ENCODE measurements around the gene DMWD. TPM values are rescaled to one million over a fixed set of nuclear protein-coding genes. Genes with fewer than 3 reads are reported as not detected.

Gene DMWD
- total RNA-seq, 1 experiment from 2014 or later = 86.7 TPM

DNA sequence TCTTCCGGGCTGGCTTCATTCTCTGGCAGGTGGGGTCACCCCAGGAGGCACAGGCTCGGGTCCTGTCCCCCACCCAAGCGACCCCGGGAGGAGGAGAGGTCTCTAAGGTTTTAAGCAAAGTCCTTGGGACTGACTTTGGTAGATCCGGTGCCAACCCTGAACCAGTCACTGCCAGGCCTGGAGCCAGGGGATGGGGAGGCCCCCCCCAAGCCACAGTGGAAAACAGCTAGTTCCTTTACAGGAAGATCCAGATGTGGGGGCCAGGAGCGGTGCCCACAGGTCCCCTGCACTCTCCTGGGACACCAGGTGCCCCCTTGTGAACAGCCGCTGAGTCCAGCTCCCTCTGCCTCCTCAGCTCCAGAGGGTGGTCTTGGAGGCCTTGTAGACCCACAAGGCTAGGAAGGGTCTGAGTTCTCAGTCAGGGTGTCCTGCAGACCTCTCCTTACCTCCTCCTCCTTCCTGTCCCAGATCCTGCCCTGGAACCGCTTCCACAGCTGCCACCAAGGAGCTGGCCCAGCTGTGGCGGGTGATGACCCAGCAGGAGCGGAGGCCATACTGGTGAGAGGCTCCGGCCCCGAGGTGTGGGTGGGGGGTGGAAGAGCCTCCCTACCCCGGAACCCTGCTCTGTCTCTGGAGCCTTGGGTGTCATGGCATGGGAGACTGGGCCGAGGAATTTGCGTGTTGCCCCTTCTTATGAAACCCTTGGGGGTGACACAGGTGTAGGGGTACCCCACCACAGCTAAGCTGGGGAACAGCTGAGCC is 29.6 kb downstream of the DMWD start:
- no TSS peak for BruUV-seq (replicated peaks)
- Histone ChIP-seq H3K36me3 (ENCODE audit: insufficient read depth, low read length, poor library complexity, severe bottlenecking) (no peaks in the 10 kb centered on the region), H3K4me3 (ENCODE audit: low read depth, low read length, poor library complexity, severe bottlenecking) (no peak overlapping the region), H3K27ac (ENCODE audit: low read depth, low read length, poor library complexity, severe bottlenecking) (no peak overlapping the region), H3K4me1 (ENCODE audit: insufficient read depth, low read length, poor library complexity, severe bottlenecking) (peaks cover 18% of the 10 kb centered on the region), H3K9me3 (ENCODE audit: low read depth, low read length, poor library complexity, severe bottlenecking) (no peaks in the 10 kb centered on the region), H3K27me3 (replicated peaks; ENCODE audit: insufficient read depth, low read depth, low read length, poor library complexity) (no peaks in the 10 kb centered on the region)
- intact Hi-C loops (cut with micrococcal nuclease; ENCODE audit: unreplicated experiment) = no loop called here
- TF ChIP-seq EZH2 (IDR thresholded peaks at IDR 0.05; ENCODE audit: borderline replicate concordance, low read depth, low read length, poor library complexity, severe bottlenecking) = no peak
- TF ChIP-seq, protein P1, sequence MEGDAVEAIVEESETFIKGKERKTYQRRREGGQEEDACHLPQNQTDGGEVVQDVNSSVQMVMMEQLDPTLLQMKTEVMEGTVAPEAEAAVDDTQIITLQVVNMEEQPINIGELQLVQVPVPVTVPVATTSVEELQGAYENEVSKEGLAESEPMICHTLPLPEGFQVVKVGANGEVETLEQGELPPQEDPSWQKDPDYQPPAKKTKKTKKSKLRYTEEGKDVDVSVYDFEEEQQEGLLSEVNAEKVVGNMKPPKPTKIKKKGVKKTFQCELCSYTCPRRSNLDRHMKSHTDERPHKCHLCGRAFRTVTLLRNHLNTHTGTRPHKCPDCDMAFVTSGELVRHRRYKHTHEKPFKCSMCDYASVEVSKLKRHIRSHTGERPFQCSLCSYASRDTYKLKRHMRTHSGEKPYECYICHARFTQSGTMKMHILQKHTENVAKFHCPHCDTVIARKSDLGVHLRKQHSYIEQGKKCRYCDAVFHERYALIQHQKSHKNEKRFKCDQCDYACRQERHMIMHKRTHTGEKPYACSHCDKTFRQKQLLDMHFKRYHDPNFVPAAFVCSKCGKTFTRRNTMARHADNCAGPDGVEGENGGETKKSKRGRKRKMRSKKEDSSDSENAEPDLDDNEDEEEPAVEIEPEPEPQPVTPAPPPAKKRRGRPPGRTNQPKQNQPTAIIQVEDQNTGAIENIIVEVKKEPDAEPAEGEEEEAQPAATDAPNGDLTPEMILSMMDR (conservative IDR thresholded peaks at IDR 0.05; ENCODE audit: low read depth, low read length) = no peak
- POLR2A ChIA-PET (ENCODE audit: low non-redundant PET) = interaction anchor here (0.6 kb wide), 1 partner anchor 47 kb away, joined by 25 read pairs; no protein-coding TSS in a partner anchor
- no peak for DNase-seq (ENCODE audit: low spot score)
- CTCF ChIA-PET = no interaction called here

DNA sequence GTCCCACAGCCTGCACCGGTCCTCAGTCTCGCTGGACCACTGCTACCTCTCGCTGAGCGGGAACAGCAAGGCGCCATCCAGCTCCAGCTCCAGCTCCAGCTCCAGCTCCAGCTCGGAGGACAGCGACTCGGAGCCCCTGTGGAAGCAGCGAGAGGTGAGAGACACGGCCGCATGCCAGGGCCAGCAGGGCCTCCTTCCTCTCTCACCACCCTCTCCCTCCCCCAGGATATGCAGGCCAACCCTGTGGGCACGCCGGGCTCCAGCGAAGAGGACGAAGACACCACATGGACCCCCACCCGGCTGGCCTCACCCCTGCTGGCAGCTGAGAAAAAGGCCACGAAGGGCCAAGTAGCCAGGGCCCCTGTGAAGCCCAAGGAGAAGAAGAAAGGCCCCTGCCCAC is 30.9 kb downstream of the DMWD start:
- ChIA-PET CTCF (no interaction called here), POLR2A (ENCODE audit: low non-redundant PET) (no interaction called here)
- no TSS peak for BruUV-seq (replicated peaks)
- intact Hi-C loops (cut with micrococcal nuclease; ENCODE audit: unreplicated experiment) = no loop called here
- no peak for DNase-seq (ENCODE audit: low spot score)
- peaks cover 12% of the 10 kb centered on the region for H3K4me1 ChIP-seq (ENCODE audit: insufficient read depth, low read length, poor library complexity, severe bottlenecking)
- no peak overlapping the region for H3K4me3 ChIP-seq (ENCODE audit: low read depth, low read length, poor library complexity, severe bottlenecking)
- H3K9me3 ChIP-seq (ENCODE audit: low read depth, low read length, poor library complexity, severe bottlenecking) = no peaks in the 10 kb centered on the region
- no peaks in the 10 kb centered on the region for H3K36me3 ChIP-seq (ENCODE audit: insufficient read depth, low read length, poor library complexity, severe bottlenecking)
- no peaks in the 10 kb centered on the region for H3K27me3 ChIP-seq (replicated peaks; ENCODE audit: insufficient read depth, low read depth, low read length, poor library complexity)
- TF ChIP-seq EZH2 (IDR thresholded peaks at IDR 0.05; ENCODE audit: borderline replicate concordance, low read depth, low read length, poor library complexity, severe bottlenecking) = no peak
- TF ChIP-seq, protein P1 (conservative IDR thresholded peaks at IDR 0.05; ENCODE audit: low read depth, low read length) = no peak
- no peak overlapping the region for H3K27ac ChIP-seq (ENCODE audit: low read depth, low read length, poor library complexity, severe bottlenecking)

DNA sequence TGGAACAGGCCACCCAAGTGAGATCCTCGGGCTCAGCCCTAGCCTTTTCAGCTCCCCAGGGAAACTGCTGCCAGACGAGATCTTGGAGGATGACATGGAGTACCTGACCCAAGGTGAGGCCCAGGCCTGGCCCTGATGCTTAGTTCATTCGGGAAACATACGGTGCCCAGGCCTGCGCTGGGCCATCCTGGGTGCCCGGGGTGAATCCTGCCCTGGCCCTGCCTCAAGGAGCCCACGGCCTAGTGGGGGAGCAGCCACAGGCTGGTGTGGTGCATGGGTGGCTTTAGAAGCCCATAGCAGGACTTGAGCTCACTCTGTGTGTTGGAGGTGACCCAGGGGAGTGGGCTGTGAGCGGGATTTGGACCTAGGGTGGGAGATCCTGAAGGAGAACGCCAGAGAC is 33.7 kb downstream of the DMWD start:
- intact Hi-C loops (cut with micrococcal nuclease; ENCODE audit: unreplicated experiment) = no loop called here
- no peak overlapping the region for H3K4me3 ChIP-seq (ENCODE audit: low read depth, low read length, poor library complexity, severe bottlenecking)
- no peaks in the 10 kb centered on the region for H3K36me3 ChIP-seq (ENCODE audit: insufficient read depth, low read length, poor library complexity, severe bottlenecking)
- TF ChIP-seq, protein P1 (conservative IDR thresholded peaks at IDR 0.05; ENCODE audit: low read depth, low read length) = no peak
- TF ChIP-seq EZH2 (IDR thresholded peaks at IDR 0.05; ENCODE audit: borderline replicate concordance, low read depth, low read length, poor library complexity, severe bottlenecking) = no peak
- no peak overlapping the region for H3K27ac ChIP-seq (ENCODE audit: low read depth, low read length, poor library complexity, severe bottlenecking)
- DNase-seq (ENCODE audit: low spot score) = no peak
- ChIA-PET CTCF (no interaction called here), POLR2A (ENCODE audit: low non-redundant PET) (no interaction called here)
- H3K4me1 ChIP-seq (ENCODE audit: insufficient read depth, low read length, poor library complexity, severe bottlenecking) = no peaks in the 10 kb centered on the region
- H3K9me3 ChIP-seq (ENCODE audit: low read depth, low read length, poor library complexity, severe bottlenecking) = no peaks in the 10 kb centered on the region
- BruUV-seq (replicated peaks) = no TSS peak
- H3K27me3 ChIP-seq (replicated peaks; ENCODE audit: insufficient read depth, low read depth, low read length, poor library complexity) = no peaks in the 10 kb centered on the region

Data from A673 (cell line).